Measurements from ENCODE around the gene HLA-DMA. TPM values are rescaled to one million over a fixed set of nuclear protein-coding genes. Genes with fewer than 3 reads are reported as not detected.

The HLA-DMA gene
- total RNA-seq, 1 experiment from 2014 or later, result 451 TPM

DNA sequence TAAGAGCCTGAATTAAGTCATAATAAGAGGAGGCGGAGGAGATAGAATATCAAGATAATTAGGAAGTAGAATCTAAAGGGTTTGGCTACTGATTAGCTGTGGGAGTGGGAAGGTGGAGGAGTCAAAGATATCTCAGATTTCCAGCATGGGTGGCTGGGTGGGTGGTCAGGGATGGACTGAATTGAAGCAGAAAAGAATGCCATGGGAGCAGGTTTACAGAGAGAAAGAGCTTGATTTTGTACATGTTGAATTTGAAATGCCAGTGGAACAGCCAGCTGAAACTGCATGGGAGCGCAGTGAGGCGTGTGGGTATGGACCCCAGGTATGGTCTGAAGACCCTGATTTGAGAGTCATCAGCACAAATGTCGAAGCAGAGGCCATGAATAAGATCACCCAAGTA lies 1.4 kb upstream of the HLA-DMA start:
- H3K4me3 ChIP-seq (ENCODE audit: low read length), result no peak overlapping the region
- no peak for DNase-seq
- H3K27ac ChIP-seq (ENCODE audit: low read length), result peak overlapping the region; percentile 96
- peak overlapping the region; percentile 10; the same call in 1 of the 2 replicates for H2AFZ ChIP-seq (ENCODE audit: low read length)
- H3K79me2 ChIP-seq (ENCODE audit: low read length), result peaks cover 33% of the 10 kb centered on the region
- H3K9me3 ChIP-seq (ENCODE audit: low read length), result no peaks in the 10 kb centered on the region
- peak overlapping the region; percentile 62 for H3K4me2 ChIP-seq (ENCODE audit: low read depth, low read length, poor library complexity, severe bottlenecking)
- H3K9ac ChIP-seq (ENCODE audit: low read length), result peak overlapping the region; percentile 63
- no peaks in the 10 kb centered on the region for H3K9me2 ChIP-seq (replicated peaks; ENCODE audit: insufficient read depth, low read length)
- H3K4me1 ChIP-seq (ENCODE audit: low read length), result peaks cover 84% of the 10 kb centered on the region
- H3K27me3 ChIP-seq (ENCODE audit: low read length), result no peaks in the 10 kb centered on the region
- no peaks in the 10 kb centered on the region for H4K20me1 ChIP-seq (ENCODE audit: insufficient read depth, low read depth, low read length)
- H3K36me3 ChIP-seq (ENCODE audit: insufficient read depth, low read length), result peaks cover 6% of the 10 kb centered on the region

DNA sequence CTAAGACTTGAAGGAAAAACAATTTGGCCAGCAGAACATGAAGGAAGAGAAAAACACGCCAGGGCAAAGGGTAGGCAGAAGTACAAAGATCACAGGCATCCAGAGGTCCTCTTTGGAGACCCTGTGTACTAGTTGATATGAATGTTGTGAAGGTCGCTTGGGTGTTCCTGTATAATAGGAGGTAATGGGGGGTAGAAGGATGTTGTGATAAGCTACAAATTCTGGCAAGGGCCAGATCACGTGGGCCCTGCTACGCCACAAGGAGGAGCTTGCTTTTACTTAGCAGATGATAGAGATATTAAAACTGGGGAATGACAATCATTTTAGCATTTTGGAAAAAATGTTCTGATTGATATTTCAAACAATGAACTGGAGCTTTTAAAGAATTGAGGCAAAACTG lies 878 bp upstream of the HLA-DMA start:
- peak overlapping the region; percentile 63; the same call in 1 of the 2 replicates for H3K9ac ChIP-seq (ENCODE audit: low read length)
- H3K4me1 ChIP-seq (ENCODE audit: low read length), result peaks cover 85% of the 10 kb centered on the region
- no peak for DNase-seq
- peak overlapping the region; percentile 62 for H3K4me2 ChIP-seq (ENCODE audit: low read depth, low read length, poor library complexity, severe bottlenecking)
- no peak overlapping the region for H3K4me3 ChIP-seq (ENCODE audit: low read length)
- H3K27me3 ChIP-seq (ENCODE audit: low read length), result no peaks in the 10 kb centered on the region
- H4K20me1 ChIP-seq (ENCODE audit: insufficient read depth, low read depth, low read length), result no peaks in the 10 kb centered on the region
- peaks cover 37% of the 10 kb centered on the region for H3K79me2 ChIP-seq (ENCODE audit: low read length)
- peak overlapping the region; percentile 96 for H3K27ac ChIP-seq (ENCODE audit: low read length)
- H2AFZ ChIP-seq (ENCODE audit: low read length), result peak overlapping the region; percentile 10; the same call in 1 of the 2 replicates
- H3K9me2 ChIP-seq (replicated peaks; ENCODE audit: insufficient read depth, low read length), result no peaks in the 10 kb centered on the region
- peaks cover 10% of the 10 kb centered on the region for H3K36me3 ChIP-seq (ENCODE audit: insufficient read depth, low read length)
- H3K9me3 ChIP-seq (ENCODE audit: low read length), result no peaks in the 10 kb centered on the region

DNA sequence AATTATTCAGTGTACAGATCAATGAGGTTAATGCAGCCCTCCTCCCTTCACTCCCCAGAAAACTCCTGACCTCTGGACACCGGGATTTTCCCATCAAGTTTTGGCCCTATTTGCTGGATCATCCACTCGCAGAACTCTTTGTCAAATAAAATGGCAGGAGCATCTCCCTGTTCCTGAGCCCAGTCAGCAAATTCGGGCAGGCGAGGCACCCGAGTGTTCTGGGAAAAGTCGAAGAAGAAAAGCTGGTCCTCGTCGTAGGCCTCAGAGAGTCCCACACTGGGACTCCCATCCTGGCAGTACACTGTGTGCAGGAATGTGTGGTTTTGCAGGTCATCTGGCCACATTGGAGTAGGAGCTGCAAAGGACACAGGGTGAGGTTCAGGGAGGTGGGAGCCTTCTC lies 2.4 kb downstream of the HLA-DMA start:
- Histone ChIP-seq H3K79me2 (ENCODE audit: low read length) (peaks cover 37% of the 10 kb centered on the region), H4K20me1 (ENCODE audit: insufficient read depth, low read depth, low read length) (no peaks in the 10 kb centered on the region), H3K4me1 (ENCODE audit: low read length) (peaks cover 90% of the 10 kb centered on the region), H3K9me3 (ENCODE audit: low read length) (no peaks in the 10 kb centered on the region; the same call in 1 of the 2 replicates), H3K4me2 (ENCODE audit: low read depth, low read length, poor library complexity, severe bottlenecking) (peak overlapping the region; percentile 93), H3K9me2 (replicated peaks; ENCODE audit: insufficient read depth, low read length) (no peaks in the 10 kb centered on the region), H2AFZ (ENCODE audit: low read length) (no peak overlapping the region), H3K27ac (ENCODE audit: low read length) (peak overlapping the region; percentile 99), H3K9ac (ENCODE audit: low read length) (peak overlapping the region; percentile 51; the same call in 1 of the 2 replicates), H3K27me3 (ENCODE audit: low read length) (no peaks in the 10 kb centered on the region), H3K4me3 (ENCODE audit: low read length) (peak overlapping the region; percentile 45; the same call in 1 of the 2 replicates), H3K36me3 (ENCODE audit: insufficient read depth, low read length) (peaks cover 10% of the 10 kb centered on the region)
- peak; percentile 39 for DNase-seq

GRCh38 chr6:32950010-32950409 lies 2.9 kb downstream of the HLA-DMA start:
- Histone ChIP-seq H3K9me3 (ENCODE audit: low read length) (no peaks in the 10 kb centered on the region; the same call in 1 of the 2 replicates), H3K36me3 (ENCODE audit: insufficient read depth, low read length) (peaks cover 10% of the 10 kb centered on the region), H3K9me2 (replicated peaks; ENCODE audit: insufficient read depth, low read length) (no peaks in the 10 kb centered on the region), H3K9ac (ENCODE audit: low read length) (peak overlapping the region; percentile 51; the same call in 1 of the 2 replicates), H3K4me3 (ENCODE audit: low read length) (peak overlapping the region; percentile 45; the same call in 1 of the 2 replicates), H3K4me2 (ENCODE audit: low read depth, low read length, poor library complexity, severe bottlenecking) (peak overlapping the region; percentile 93), H2AFZ (ENCODE audit: low read length) (no peak overlapping the region), H3K79me2 (ENCODE audit: low read length) (peaks cover 37% of the 10 kb centered on the region), H3K27me3 (ENCODE audit: low read length) (no peaks in the 10 kb centered on the region), H3K4me1 (ENCODE audit: low read length) (peaks cover 90% of the 10 kb centered on the region), H3K27ac (ENCODE audit: low read length) (peak overlapping the region; percentile 99), H4K20me1 (ENCODE audit: insufficient read depth, low read depth, low read length) (no peaks in the 10 kb centered on the region)
- peak; percentile 56 for DNase-seq

DNA sequence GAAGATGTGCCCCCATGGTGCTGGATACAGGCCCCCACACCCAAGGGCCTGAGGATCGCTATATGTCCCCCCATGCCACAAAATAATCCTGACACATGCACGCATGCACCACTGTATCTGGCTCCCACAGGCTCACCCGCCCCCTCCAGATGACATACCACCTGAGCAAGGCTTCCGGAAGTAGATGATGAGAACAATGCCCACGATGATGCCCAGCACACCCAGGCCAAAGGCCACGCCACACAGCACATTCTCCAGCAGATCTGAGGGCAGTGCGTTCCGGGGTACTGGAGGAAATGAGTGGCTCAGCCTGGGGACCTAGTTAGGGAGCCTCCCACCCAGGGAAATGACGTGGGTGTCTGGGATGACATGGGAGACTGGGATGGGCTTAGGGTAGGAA lies 3.8 kb downstream of the HLA-DMA start:
- DNase-seq, result peak; percentile 49
- H3K4me2 ChIP-seq (ENCODE audit: low read depth, low read length, poor library complexity, severe bottlenecking), result peak overlapping the region; percentile 93
- H3K27me3 ChIP-seq (ENCODE audit: low read length), result no peaks in the 10 kb centered on the region
- H4K20me1 ChIP-seq (ENCODE audit: insufficient read depth, low read depth, low read length), result no peaks in the 10 kb centered on the region
- peak overlapping the region; percentile 51 for H3K9ac ChIP-seq (ENCODE audit: low read length)
- H3K36me3 ChIP-seq (ENCODE audit: insufficient read depth, low read length), result peaks cover 10% of the 10 kb centered on the region
- H2AFZ ChIP-seq (ENCODE audit: low read length), result no peak overlapping the region
- H3K79me2 ChIP-seq (ENCODE audit: low read length), result peaks cover 37% of the 10 kb centered on the region
- peaks cover 90% of the 10 kb centered on the region for H3K4me1 ChIP-seq (ENCODE audit: low read length)
- no peaks in the 10 kb centered on the region; the same call in 1 of the 2 replicates for H3K9me3 ChIP-seq (ENCODE audit: low read length)
- H3K9me2 ChIP-seq (replicated peaks; ENCODE audit: insufficient read depth, low read length), result no peaks in the 10 kb centered on the region
- H3K4me3 ChIP-seq (ENCODE audit: low read length), result peak overlapping the region; percentile 45; the same call in 1 of the 2 replicates
- peak overlapping the region; percentile 99 for H3K27ac ChIP-seq (ENCODE audit: low read length)

- Histone ChIP-seq H3K79me2 (ENCODE audit: low read length) (peaks cover 37% of the 10 kb centered on the region), H3K27ac (ENCODE audit: low read length) (peak overlapping the region; percentile 99)
- peak; percentile 75 for DNase-seq
These were observed 5.1 kb downstream of the HLA-DMA start for GRCh38 chr6:32947552-32948465.

DNA sequence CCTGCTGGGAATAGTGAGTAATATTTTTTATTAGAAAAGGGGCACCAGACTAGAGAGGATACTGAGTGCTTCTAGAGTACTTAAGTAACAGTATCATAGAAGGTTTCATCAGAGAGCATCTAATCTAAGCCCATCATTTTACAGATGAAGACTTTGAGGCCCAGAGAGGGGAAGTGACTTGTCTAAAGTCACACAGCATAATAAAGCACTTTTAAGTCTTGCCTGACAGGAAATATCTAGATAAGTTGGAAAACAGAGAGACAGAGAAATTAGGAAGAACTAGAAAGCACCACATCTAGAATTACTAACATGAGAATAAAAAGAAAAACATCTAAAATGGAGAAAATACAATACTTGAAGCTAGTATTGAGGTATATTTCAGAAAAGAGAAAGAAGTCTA lies 6.0 kb downstream of the HLA-DMA start:
- Histone ChIP-seq H3K9me3 (ENCODE audit: low read length) (no peaks in the 10 kb centered on the region; the same call in 1 of the 2 replicates), H3K4me2 (ENCODE audit: low read depth, low read length, poor library complexity, severe bottlenecking) (peak overlapping the region; percentile 93), H2AFZ (ENCODE audit: low read length) (no peak overlapping the region), H4K20me1 (ENCODE audit: insufficient read depth, low read depth, low read length) (no peaks in the 10 kb centered on the region), H3K9me2 (replicated peaks; ENCODE audit: insufficient read depth, low read length) (no peaks in the 10 kb centered on the region), H3K27ac (ENCODE audit: low read length) (peak overlapping the region; percentile 99), H3K4me1 (ENCODE audit: low read length) (peaks cover 96% of the 10 kb centered on the region), H3K27me3 (ENCODE audit: low read length) (no peaks in the 10 kb centered on the region), H3K4me3 (ENCODE audit: low read length) (0 out of 2 replicates have a peak overlapping the region, but pooled peaks have one; percentile 13), H3K9ac (ENCODE audit: low read length) (no peak overlapping the region), H3K36me3 (ENCODE audit: insufficient read depth, low read length) (peaks cover 10% of the 10 kb centered on the region), H3K79me2 (ENCODE audit: low read length) (peaks cover 28% of the 10 kb centered on the region)
- DNase-seq, result peak; percentile 41

More at GRCh38 chr6:32947552-32948465, 5.1 kb downstream of the HLA-DMA start:
- Histone ChIP-seq H3K4me2 (ENCODE audit: low read depth, low read length, poor library complexity, severe bottlenecking) (peak overlapping the region; percentile 93), H3K9me3 (ENCODE audit: low read length) (no peaks in the 10 kb centered on the region; the same call in 1 of the 2 replicates), H2AFZ (ENCODE audit: low read length) (no peak overlapping the region), H4K20me1 (ENCODE audit: insufficient read depth, low read depth, low read length) (no peaks in the 10 kb centered on the region), H3K9ac (ENCODE audit: low read length) (peak overlapping the region; percentile 51), H3K36me3 (ENCODE audit: insufficient read depth, low read length) (peaks cover 10% of the 10 kb centered on the region), H3K9me2 (replicated peaks; ENCODE audit: insufficient read depth, low read length) (no peaks in the 10 kb centered on the region), H3K27me3 (ENCODE audit: low read length) (no peaks in the 10 kb centered on the region), H3K4me1 (ENCODE audit: low read length) (peaks cover 92% of the 10 kb centered on the region), H3K4me3 (ENCODE audit: low read length) (peak overlapping the region; percentile 45; the same call in 1 of the 2 replicates)

DNA sequence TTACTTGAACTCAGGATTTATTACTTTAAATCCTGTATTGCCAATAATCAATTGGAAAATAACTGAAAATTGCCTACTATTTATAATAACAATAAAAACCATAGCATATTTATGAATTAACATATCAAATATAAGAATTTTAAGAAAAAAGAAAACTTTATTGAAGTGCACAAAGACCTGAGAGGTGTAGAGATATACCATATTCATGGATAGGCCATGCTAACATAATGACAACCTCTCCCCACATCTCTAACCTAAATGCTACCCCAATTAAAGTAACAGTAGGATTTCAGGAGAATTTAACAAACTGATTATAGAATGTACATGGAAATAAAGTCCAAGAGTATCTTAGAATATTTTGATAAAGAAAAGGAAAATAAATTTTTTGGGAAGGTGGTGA lies 6.9 kb downstream of the HLA-DMA start:
- H3K79me2 ChIP-seq (ENCODE audit: low read length), result peaks cover 20% of the 10 kb centered on the region
- peak overlapping the region; percentile 99 for H3K27ac ChIP-seq (ENCODE audit: low read length)
- peak overlapping the region; percentile 80; the same call in 1 of the 2 replicates for H3K9ac ChIP-seq (ENCODE audit: low read length)
- H3K27me3 ChIP-seq (ENCODE audit: low read length), result no peaks in the 10 kb centered on the region
- peak; percentile 42 for DNase-seq
- peak overlapping the region; percentile 94 for H3K4me2 ChIP-seq (ENCODE audit: low read depth, low read length, poor library complexity, severe bottlenecking)
- peaks cover 99% of the 10 kb centered on the region for H3K4me1 ChIP-seq (ENCODE audit: low read length)
- no peaks in the 10 kb centered on the region for H3K9me2 ChIP-seq (replicated peaks; ENCODE audit: insufficient read depth, low read length)
- H2AFZ ChIP-seq (ENCODE audit: low read length), result no peak overlapping the region
- H3K4me3 ChIP-seq (ENCODE audit: low read length), result 0 out of 2 replicates have a peak overlapping the region, but pooled peaks have one; percentile 66
- peaks cover 10% of the 10 kb centered on the region for H3K36me3 ChIP-seq (ENCODE audit: insufficient read depth, low read length)
- no peaks in the 10 kb centered on the region; the same call in 1 of the 2 replicates for H3K9me3 ChIP-seq (ENCODE audit: low read length)
- H4K20me1 ChIP-seq (ENCODE audit: insufficient read depth, low read depth, low read length), result no peaks in the 10 kb centered on the region

All from Karpas-422 (cell line).